Hepatocyte (in vitro differentiated cells): ENCODE data around the gene FAR2. TPM values are rescaled to one million over a fixed set of nuclear protein-coding genes. Genes with fewer than 3 reads are reported as not detected.
A peak's percentile ranks its signal among the peaks of the same experiment; 100 is the strongest.
"Not testable (repeated sequence)": the region's sequence is repeated elsewhere in the genome, so short reads cannot be mapped to it uniquely, and the experiment has no call there.

Experiments
- DNase-seq: peaks from one replicate; pipeline ENCODE4 v3.0.0-alpha.2; 2016; ENCODE audit warnings: low spot score
- H2AFZ ChIP-seq: fragments of 200-600 bp; sonication (generic); 2 replicates; pipeline ENCODE4 v1.6.0; 2016; ENCODE audit warnings: antibody characterized with exemption, mild to moderate bottlenecking
- H3K27ac ChIP-seq: fragments of 200-600 bp; sonication (generic); 2 replicates; pipeline ENCODE4 v1.5.1; 2016; ENCODE audit warnings: mild to moderate bottlenecking
- H3K27me3 ChIP-seq: fragments of 200-600 bp; sonication (generic); 2 replicates; pipeline ENCODE4 v1.6.1; 2016
- H3K36me3 ChIP-seq: fragments of 200-600 bp; sonication (generic); replicated peaks from 2 replicates; pipeline ENCODE4 v1.5.1; 2016; ENCODE audit warnings: low read depth; ENCODE audit not compliant: insufficient read depth
- H3K4me1 ChIP-seq: fragments of 200-600 bp; sonication (generic); 2 replicates; pipeline ENCODE4 v1.5.1; 2016; ENCODE audit warnings: mild to moderate bottlenecking, moderate library complexity; ENCODE audit not compliant: insufficient read depth
- H3K4me2 ChIP-seq: fragments of 200-600 bp; sonication (generic); 2 replicates; pipeline ENCODE4 v1.6.0; 2016
- H3K4me3 ChIP-seq: fragments of 200-600 bp; sonication (generic); 2 replicates; pipeline ENCODE4 v1.5.1; 2016; ENCODE audit warnings: mild to moderate bottlenecking
- H3K79me2 ChIP-seq: fragments of 200-600 bp; sonication (generic); 2 replicates; pipeline ENCODE4 v1.6.0; 2017; ENCODE audit warnings: mild to moderate bottlenecking
- H3K9me2 ChIP-seq: fragments of 200-600 bp; sonication (generic); replicated peaks from 2 replicates; pipeline ENCODE4 v1.6.0; 2017; ENCODE audit warnings: mild to moderate bottlenecking; ENCODE audit not compliant: insufficient read depth
- H3K9me3 ChIP-seq: fragments of 200-600 bp; sonication (generic); 2 replicates; pipeline ENCODE4 v1.5.1; 2016; ENCODE audit warnings: low read depth, mild to moderate bottlenecking
- H4K20me1 ChIP-seq: fragments of 200-600 bp; sonication (generic); 2 replicates; pipeline ENCODE4 v1.6.0; 2016; ENCODE audit warnings: mild to moderate bottlenecking; ENCODE audit not compliant: insufficient read depth, poor library complexity, severe bottlenecking
- EZH2 ChIP-seq: fragments of 200-600 bp; sonication (generic); IDR thresholded peaks from 2 replicates; pipeline ENCODE4 v1.6.1; 2016; ENCODE audit warnings: antibody characterized with exemption, mild to moderate bottlenecking, borderline replicate concordance
- EZH2phosphoT487 ChIP-seq: fragments of 200-600 bp; sonication (generic); IDR thresholded peaks from one replicate; pipeline ENCODE4 v1.6.1; 2018; ENCODE audit warnings: antibody characterized with exemption, mild to moderate bottlenecking, low read depth, moderate library complexity; ENCODE audit not compliant: unreplicated experiment, severe bottlenecking
- WGBS: methylation state at CpG from one replicate; pipeline ENCODE4 v1.1.6; 2016; ENCODE audit warnings: low lambda C conversion rate; ENCODE audit errors: missing lambda C conversion rate; 5-methylcytosine and 5-hydroxymethylcytosine counted together
- polyA plus RNA-seq: library from polyadenylated mRNA; unstranded; fragments of >200 nt; fragmentation: Nextera tagmentation; extraction: Ambion mirVana; gene quantifications from 2 replicates; pipeline ENCODE4 v1.2.1, GENCODE V29; 2016
- total RNA-seq: library from RNA; depleted of rRNA; stranded (reverse); fragments of >200 nt; gene quantifications from 2 replicates; pipeline ENCODE4 v1.2.3, GENCODE V29; 2014
- TF ChIP-seq, protein P1 (sequence below): fragments of 200-600 bp; sonication (generic); IDR thresholded peaks from 2 replicates; pipeline ENCODE4 v1.5.1; 2016; ENCODE audit warnings: antibody characterized with exemption, mild to moderate bottlenecking; ENCODE audit not compliant: poor library complexity

The FAR2 gene
- total and polyA plus RNA-seq, 2 experiments from 2014 or later, result 2.4 to 5.2 TPM

DNA sequence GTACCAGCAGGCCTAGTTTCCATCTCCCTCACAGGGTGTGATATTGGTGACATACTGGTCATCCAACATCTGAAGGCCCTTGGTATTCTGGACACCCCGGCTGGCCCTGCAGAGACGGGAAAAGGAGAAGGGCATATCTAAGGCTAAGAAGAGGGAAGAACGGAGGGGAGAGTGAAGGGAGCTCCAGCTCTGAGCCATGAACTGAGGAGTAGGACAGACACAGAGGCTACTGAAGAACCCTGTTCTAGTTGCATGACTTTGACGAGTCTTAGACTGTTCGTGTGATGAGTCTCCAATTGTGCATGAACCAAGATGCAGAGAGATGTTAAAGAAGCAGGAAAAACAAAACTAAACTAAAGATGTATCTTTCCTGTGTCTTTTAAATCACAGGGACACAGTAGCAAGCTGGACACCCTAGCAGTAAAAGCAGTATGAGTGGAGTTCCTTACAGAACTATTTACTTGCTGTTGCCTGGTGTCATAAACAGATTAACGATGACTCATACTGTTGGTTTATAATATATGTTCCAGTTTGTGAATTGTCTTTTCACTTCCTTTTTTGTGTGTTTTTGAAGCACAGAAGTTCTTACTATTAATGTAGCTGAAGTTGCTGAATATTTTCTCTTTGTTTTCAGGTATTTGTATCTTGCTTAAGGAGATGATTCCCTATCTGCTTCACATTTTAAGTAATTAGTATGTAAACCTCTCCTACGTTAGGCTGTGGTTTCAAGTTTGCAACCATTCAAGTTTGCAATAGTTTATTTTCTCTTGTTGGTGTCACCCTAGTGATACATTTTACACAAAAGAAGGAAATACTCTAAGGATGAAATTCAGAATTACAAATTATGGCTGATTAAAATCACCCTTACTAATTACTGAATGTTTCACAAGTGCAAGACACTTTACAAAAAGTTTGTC lies 15.7 kb downstream of the FAR2 start:
- H2AFZ ChIP-seq, result no peak overlapping the region
- H3K27me3 ChIP-seq, result no peaks in the 10 kb centered on the region
- WGBS, result 66% methylated on average over 7 of the region's 7 CpGs
- peaks cover 25% of the 10 kb centered on the region for H3K4me1 ChIP-seq
- H3K9me3 ChIP-seq, result no peaks in the 10 kb centered on the region
- DNase-seq, result peak; percentile 46
- peak overlapping the region; percentile 57 for H3K27ac ChIP-seq
- H3K36me3 ChIP-seq, result no peaks in the 10 kb centered on the region
- no peaks in the 10 kb centered on the region for H4K20me1 ChIP-seq
- H3K9me2 ChIP-seq, result no peaks in the 10 kb centered on the region
- H3K79me2 ChIP-seq, result no peaks in the 10 kb centered on the region
- TF ChIP-seq EZH2 (no peak), EZH2phosphoT487 (no peak)
- TF ChIP-seq, protein P1, sequence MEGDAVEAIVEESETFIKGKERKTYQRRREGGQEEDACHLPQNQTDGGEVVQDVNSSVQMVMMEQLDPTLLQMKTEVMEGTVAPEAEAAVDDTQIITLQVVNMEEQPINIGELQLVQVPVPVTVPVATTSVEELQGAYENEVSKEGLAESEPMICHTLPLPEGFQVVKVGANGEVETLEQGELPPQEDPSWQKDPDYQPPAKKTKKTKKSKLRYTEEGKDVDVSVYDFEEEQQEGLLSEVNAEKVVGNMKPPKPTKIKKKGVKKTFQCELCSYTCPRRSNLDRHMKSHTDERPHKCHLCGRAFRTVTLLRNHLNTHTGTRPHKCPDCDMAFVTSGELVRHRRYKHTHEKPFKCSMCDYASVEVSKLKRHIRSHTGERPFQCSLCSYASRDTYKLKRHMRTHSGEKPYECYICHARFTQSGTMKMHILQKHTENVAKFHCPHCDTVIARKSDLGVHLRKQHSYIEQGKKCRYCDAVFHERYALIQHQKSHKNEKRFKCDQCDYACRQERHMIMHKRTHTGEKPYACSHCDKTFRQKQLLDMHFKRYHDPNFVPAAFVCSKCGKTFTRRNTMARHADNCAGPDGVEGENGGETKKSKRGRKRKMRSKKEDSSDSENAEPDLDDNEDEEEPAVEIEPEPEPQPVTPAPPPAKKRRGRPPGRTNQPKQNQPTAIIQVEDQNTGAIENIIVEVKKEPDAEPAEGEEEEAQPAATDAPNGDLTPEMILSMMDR, result no peak
- H3K4me3 ChIP-seq, result no peak overlapping the region
- peak overlapping the region; percentile 47 for H3K4me2 ChIP-seq

DNA sequence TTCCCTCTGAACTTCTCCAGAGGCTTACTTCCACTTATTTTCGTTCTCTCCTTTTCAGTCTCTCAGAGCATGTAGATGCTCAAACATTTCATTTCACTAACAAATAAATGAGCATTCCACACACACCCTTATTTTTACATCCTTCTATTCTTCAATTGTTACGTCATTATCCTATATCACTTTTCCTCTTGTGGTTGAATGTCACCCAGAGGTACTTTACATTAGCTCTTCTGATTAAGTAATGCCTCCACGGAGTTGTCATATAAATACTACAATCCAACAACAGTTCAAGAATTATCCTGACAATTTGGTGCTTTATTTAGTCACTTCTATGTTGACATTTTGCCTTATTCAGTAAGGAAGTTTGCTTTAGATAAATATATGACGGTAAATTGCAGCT lies 18.4 kb downstream of the FAR2 start:
- TF ChIP-seq, protein P1, result no peak
- TF ChIP-seq EZH2phosphoT487, result no peak
- TF ChIP-seq EZH2, result no peak
- Histone ChIP-seq H3K4me3 (no peak overlapping the region), H3K27ac (peak overlapping the region; percentile 7)

DNA sequence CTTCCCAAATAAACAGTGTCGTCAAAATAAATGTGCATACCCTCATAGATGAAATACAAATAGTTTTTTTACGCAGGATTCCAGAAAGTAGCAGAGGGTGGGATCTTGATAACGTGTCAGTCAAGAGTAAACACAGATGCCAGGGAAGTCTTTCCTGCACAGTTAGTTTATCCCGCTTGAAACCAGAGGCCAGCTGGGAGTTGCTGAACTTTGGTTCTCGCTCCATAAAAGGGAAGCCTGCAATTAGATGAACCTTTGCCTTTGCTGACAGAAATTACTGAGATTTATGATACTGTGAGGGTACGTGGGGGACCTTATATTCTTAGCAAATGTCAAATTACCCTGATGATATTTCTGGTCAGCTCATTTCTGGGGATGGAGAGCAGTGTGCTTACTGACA lies 18.9 kb downstream of the FAR2 start:
- WGBS, result 24% methylated on average over 6 of the region's 6 CpGs

More for the DNA sequence above, 18.4 kb downstream of the FAR2 start:
- no peaks in the 10 kb centered on the region for H3K27me3 ChIP-seq
- peak overlapping the region; percentile 27 for H3K4me2 ChIP-seq
- no peaks in the 10 kb centered on the region for H3K9me2 ChIP-seq
- no peaks in the 10 kb centered on the region for H3K79me2 ChIP-seq
- no peaks in the 10 kb centered on the region for H3K36me3 ChIP-seq
- DNase-seq, result no peak
- H3K4me1 ChIP-seq, result peaks cover 25% of the 10 kb centered on the region
- WGBS, result 67% methylated on average over 4 of the region's 4 CpGs
- H4K20me1 ChIP-seq, result no peaks in the 10 kb centered on the region
- no peak overlapping the region for H2AFZ ChIP-seq
- H3K9me3 ChIP-seq, result no peaks in the 10 kb centered on the region

DNA sequence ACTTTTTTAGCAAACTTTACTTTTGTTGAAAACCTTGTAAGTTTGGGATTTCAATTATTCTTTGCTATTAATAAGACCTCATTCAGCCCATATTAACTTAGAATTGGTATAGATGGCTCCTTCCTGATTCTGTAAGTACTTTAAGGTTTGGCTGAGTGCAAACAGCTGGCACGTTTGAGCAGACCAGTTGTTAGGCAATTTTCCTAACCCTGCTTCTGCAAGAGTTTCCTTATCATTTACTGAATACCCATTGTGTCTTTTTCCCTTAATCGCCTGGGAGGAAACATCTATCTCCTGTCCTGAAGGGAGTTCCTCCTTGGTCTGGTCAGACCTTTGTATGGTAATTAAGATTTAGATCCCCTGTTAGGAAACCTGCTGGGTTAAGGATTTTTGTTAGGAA lies 20.9 kb downstream of the FAR2 start:
- 38% methylated on average over 2 of the region's 2 CpGs for WGBS
- H3K79me2 ChIP-seq, H3K27ac ChIP-seq: not testable (repeated sequence)

More for the DNA sequence above, 18.9 kb downstream of the FAR2 start:
- DNase-seq, result peak; percentile 45
- TF ChIP-seq, protein P1, result no peak
- no peak for TF ChIP-seq EZH2
- TF ChIP-seq EZH2phosphoT487, result no peak
- Histone ChIP-seq H3K36me3 (no peaks in the 10 kb centered on the region), H2AFZ (no peak overlapping the region), H3K4me3 (no peak overlapping the region), H3K79me2 (no peaks in the 10 kb centered on the region), H3K9me2 (no peaks in the 10 kb centered on the region), H3K4me1 (peaks cover 25% of the 10 kb centered on the region), H3K9me3 (no peaks in the 10 kb centered on the region), H3K4me2 (peak overlapping the region; percentile 27), H3K27me3 (no peaks in the 10 kb centered on the region), H4K20me1 (no peaks in the 10 kb centered on the region), H3K27ac (peak overlapping the region; percentile 35)

DNA sequence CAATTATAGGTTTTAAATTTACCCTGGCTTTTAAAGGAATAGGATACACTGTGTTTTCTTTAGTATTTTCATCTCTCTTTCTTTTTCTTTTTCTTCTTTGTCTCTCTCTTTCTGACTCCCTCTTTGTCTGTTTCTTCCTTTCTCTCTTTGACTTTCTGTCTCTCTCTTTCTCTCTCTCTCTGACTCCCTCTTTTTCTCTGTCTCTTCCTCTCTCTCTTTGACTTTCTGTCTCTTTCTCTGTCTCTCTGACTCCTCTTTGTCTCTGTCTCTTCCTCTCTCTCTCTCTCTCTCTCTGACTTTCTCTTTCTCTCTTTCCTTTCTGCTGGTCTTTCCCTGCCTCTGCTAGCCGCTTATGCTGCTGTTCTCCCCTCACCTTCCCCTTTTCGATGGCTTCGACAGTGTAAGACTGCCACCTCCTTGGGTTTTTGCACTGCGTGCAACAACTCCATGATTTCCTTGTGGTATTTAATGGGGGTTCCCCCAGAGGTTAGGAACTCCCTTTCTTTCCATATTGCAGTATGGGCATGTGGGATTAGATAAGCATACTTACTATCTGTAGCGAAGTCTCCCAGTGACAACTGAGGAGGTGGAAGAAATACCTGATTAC lies 21.5 kb downstream of the FAR2 start:
- not testable (repeated sequence) for H3K27me3 ChIP-seq, H2AFZ ChIP-seq, H3K27ac ChIP-seq, H3K79me2 ChIP-seq, H3K4me2 ChIP-seq, H3K36me3 ChIP-seq, H3K9me3 ChIP-seq, H4K20me1 ChIP-seq, DNase-seq, H3K4me3 ChIP-seq, H3K9me2 ChIP-seq
- WGBS, result 95% methylated on average over 5 of the region's 5 CpGs
- H3K4me1 ChIP-seq, result peaks cover 16% of the 10 kb centered on the region

More for the DNA sequence above, 20.9 kb downstream of the FAR2 start:
- not testable (repeated sequence) for H3K9me3 ChIP-seq, H3K36me3 ChIP-seq, H3K27me3 ChIP-seq, H2AFZ ChIP-seq, H3K9me2 ChIP-seq, DNase-seq, H4K20me1 ChIP-seq, H3K4me2 ChIP-seq, H3K4me3 ChIP-seq
- peaks cover 21% of the 10 kb centered on the region for H3K4me1 ChIP-seq
